CD8-positive, alpha-beta memory T cell (primary cell): ENCODE measurements around the gene CYGB. TPM values are rescaled to one million over a fixed set of nuclear protein-coding genes. Genes with fewer than 3 reads are reported as not detected.

Experiments used
- CTCF ChIA-PET: fragments of 350-600 bp; sonication (Branson Sonifier 250); formaldehyde crosslinking; loops from one replicate; lab custom pipeline; 2021; ENCODE audit warnings: antibody characterized with exemption; lab: Charles Lee
- POLR2A ChIA-PET: fragments of 350-600 bp; sonication (Branson Sonifier 250); formaldehyde crosslinking; loops from one replicate; lab custom pipeline; 2021; ENCODE audit warnings: antibody characterized with exemption; lab: Charles Lee
- DNase-seq, 5 donors: peaks; one replicate each; pipeline versions ENCODE4 v3.0.0 to v3.0.0-alpha.2; 2020 to 2022; ENCODE audit warnings: mixed read lengths in 1 of 5
- H3K27ac ChIP-seq: one replicate; pipeline ENCODE4 v1.7.0; 2013; ENCODE audit warnings: low read depth, mild to moderate bottlenecking, low read length, moderate library complexity
- H3K27me3 ChIP-seq: 2 replicates; pipeline ENCODE4 v1.7.0; 2013; ENCODE audit warnings: low read length, mild to moderate bottlenecking; ENCODE audit not compliant: insufficient read depth, poor library complexity, severe bottlenecking
- H3K36me3 ChIP-seq: 2 replicates; pipeline ENCODE4 v1.7.0; 2013; ENCODE audit warnings: mild to moderate bottlenecking, low read length, moderate library complexity; ENCODE audit not compliant: insufficient read depth
- H3K4me1 ChIP-seq: 2 replicates; pipeline ENCODE4 v1.7.0; 2013; ENCODE audit warnings: mild to moderate bottlenecking, low read length, moderate library complexity; ENCODE audit not compliant: insufficient read depth
- H3K4me3 ChIP-seq: 2 replicates; pipeline ENCODE4 v1.7.0; 2013; ENCODE audit warnings: mild to moderate bottlenecking, low read length
- H3K9me3 ChIP-seq: 2 replicates; pipeline ENCODE4 v1.7.0; 2013; ENCODE audit warnings: mild to moderate bottlenecking, low read length
- H3K27ac Mint-ChIP-seq, 8 donors: one replicate each; pipeline ENCODE4 v1.8.0; 2020 to 2021; ENCODE audit warnings: mixed read lengths in 8 of 8, mild to moderate bottlenecking in 6 of 8, inconsistent platforms in 3 of 8, moderate library complexity in 3 of 8
- H3K27me3 Mint-ChIP-seq, 2 donors: one replicate each; pipeline ENCODE4 v1.8.0; 2020 to 2021; ENCODE audit warnings: mixed read lengths in 2 of 2, mild to moderate bottlenecking in 1 of 2, moderate library complexity in 1 of 2
- H3K36me3 Mint-ChIP-seq, 3 donors: one replicate each; pipeline ENCODE4 v1.8.0; 2020 to 2021; ENCODE audit warnings: mixed read lengths in 3 of 3, inconsistent platforms in 1 of 3, mild to moderate bottlenecking in 1 of 3
- H3K4me1 Mint-ChIP-seq, 3 donors: one replicate each; pipeline ENCODE4 v1.8.0; 2020 to 2021; ENCODE audit warnings: mixed read lengths in 3 of 3, inconsistent platforms in 1 of 3, mild to moderate bottlenecking in 1 of 3
- H3K4me3 Mint-ChIP-seq, 7 donors: one replicate each; pipeline ENCODE4 v1.8.0; 2020 to 2021; ENCODE audit warnings: mixed read lengths in 7 of 7, mild to moderate bottlenecking in 6 of 7, moderate library complexity in 4 of 7, inconsistent platforms in 2 of 7
- H3K9me3 Mint-ChIP-seq, 5 donors: one replicate each; pipeline ENCODE4 v1.8.0; 2020 to 2022; ENCODE audit warnings: mixed read lengths in 5 of 5, mild to moderate bottlenecking in 3 of 5, moderate library complexity in 2 of 5, inconsistent platforms in 1 of 5
- polyA plus RNA-seq: library from polyadenylated mRNA; unstranded; fragments of 300-500 nt; fragmentation: Illumina TruSeq; gene quantifications from one replicate; pipeline ENCODE4 v1.2.3, GENCODE V29; 2021
- total RNA-seq, 2 experiments: library from RNA; stranded (reverse); gene quantifications; one replicate each; pipeline ENCODE4 v1.2.3, GENCODE V29; 2021

Gene CYGB
- total and polyA plus RNA-seq, 3 experiments from 2014 or later: 0.23 TPM; not detected in 2

- peaks cover 0 to 3% (median 0%) of the 10 kb centered on the region in 3 donors for H3K36me3 Mint-ChIP-seq
- CTCF ChIA-PET: interaction anchor here (1.7 to 7.3 kb wide), 2 partner anchors 15 to 109 kb away, joined by 3 to 37 read pairs; no protein-coding TSS in a partner anchor
Observed at GRCh38 chr17:76572201-76572910, 34.8 kb upstream of the CYGB start.

GRCh38 chr17:76570877-76571471, 33.5 kb upstream of the CYGB start:
- peaks cover 22 to 26% (median 24%) of the 10 kb centered on the region in 3 donors for H3K4me1 Mint-ChIP-seq
- H3K4me3 Mint-ChIP-seq: peak overlapping the region in 1 of 7 donors; percentile 73
- Histone ChIP-seq H3K36me3 (peaks cover under 1% of the 10 kb centered on the region), H3K4me1 (peaks cover 10% of the 10 kb centered on the region), H3K4me3 (no peak overlapping the region), H3K27ac (no peak overlapping the region), H3K27me3 (no peaks in the 10 kb centered on the region), H3K9me3 (no peaks in the 10 kb centered on the region)
- DNase-seq: no peak
- no peaks in the 10 kb centered on the region for H3K27me3 Mint-ChIP-seq
- ChIA-PET POLR2A (interaction anchor here (0.6 kb wide), 1 partner anchor 10 kb away, joined by 3 read pairs; no protein-coding TSS in a partner anchor), CTCF (interaction anchor here (1.3 to 7.3 kb wide), 3 partner anchors 13 to 111 kb away, joined by 3 to 37 read pairs (median 5); no protein-coding TSS in a partner anchor)
- no peaks in the 10 kb centered on the region for H3K9me3 Mint-ChIP-seq
- H3K36me3 Mint-ChIP-seq: peaks cover 0 to 14% (median 6%) of the 10 kb centered on the region in 3 donors
- H3K27ac Mint-ChIP-seq: no peak overlapping the region

More at GRCh38 chr17:76572201-76572910, 34.8 kb upstream of the CYGB start:
- H3K9me3 Mint-ChIP-seq: no peaks in the 10 kb centered on the region
- no peaks in the 10 kb centered on the region for H3K27me3 Mint-ChIP-seq
- DNase-seq: no peak
- peaks cover 13 to 14% (median 13%) of the 10 kb centered on the region in 3 donors for H3K4me1 Mint-ChIP-seq
- H3K27ac ChIP-seq: no peak overlapping the region
- H3K4me3 Mint-ChIP-seq: no peak overlapping the region
- no peaks in the 10 kb centered on the region for H3K27me3 ChIP-seq
- H3K4me1 ChIP-seq: peaks cover 10% of the 10 kb centered on the region
- H3K36me3 ChIP-seq: no peaks in the 10 kb centered on the region
- peak overlapping the region in 1 of 8 donors; percentile 75 for H3K27ac Mint-ChIP-seq
- H3K4me3 ChIP-seq: no peak overlapping the region
- POLR2A ChIA-PET: interaction anchor here (1.0 kb wide), 1 partner anchor 12 kb away, joined by 4 read pairs; no protein-coding TSS in a partner anchor
- H3K9me3 ChIP-seq: no peaks in the 10 kb centered on the region

- POLR2A ChIA-PET: no interaction called here
- no peaks in the 10 kb centered on the region for H3K27me3 Mint-ChIP-seq
- H3K27ac ChIP-seq: no peak overlapping the region
- no peaks in the 10 kb centered on the region for H3K9me3 ChIP-seq
- H3K4me3 Mint-ChIP-seq: no peak overlapping the region
- no peak overlapping the region for H3K4me3 ChIP-seq
- H3K27ac Mint-ChIP-seq: no peak overlapping the region
- no peak for DNase-seq
- peaks cover 5 to 19% (median 11%) of the 10 kb centered on the region in 3 donors for H3K36me3 Mint-ChIP-seq
- H3K36me3 ChIP-seq: peaks cover 6% of the 10 kb centered on the region
- H3K9me3 Mint-ChIP-seq: no peaks in the 10 kb centered on the region
- peaks cover 26 to 31% (median 29%) of the 10 kb centered on the region in 3 donors for H3K4me1 Mint-ChIP-seq
- CTCF ChIA-PET: interaction anchor here (1.3 to 7.3 kb wide), 2 partner anchors 13 to 47 kb away, joined by 5 to 37 read pairs; no protein-coding TSS in a partner anchor
- peaks cover 10% of the 10 kb centered on the region for H3K4me1 ChIP-seq
- no peaks in the 10 kb centered on the region for H3K27me3 ChIP-seq
Observed at GRCh38 chr17:76570457-76570856, 32.9 kb upstream of the CYGB start.

- no peaks in the 10 kb centered on the region for H3K27me3 ChIP-seq
- Mint-ChIP-seq H3K27ac (no peak overlapping the region), H3K4me1 (peaks cover 28 to 39% (median 34%) of the 10 kb centered on the region in 3 donors), H3K4me3 (no peak overlapping the region), H3K27me3 (no peaks in the 10 kb centered on the region), H3K36me3 (peaks cover 10 to 26% (median 14%) of the 10 kb centered on the region in 3 donors), H3K9me3 (no peaks in the 10 kb centered on the region)
- H3K4me1 ChIP-seq: peaks cover 10% of the 10 kb centered on the region
- no peak overlapping the region for H3K27ac ChIP-seq
- no peaks in the 10 kb centered on the region for H3K9me3 ChIP-seq
- H3K4me3 ChIP-seq: no peak overlapping the region
- H3K36me3 ChIP-seq: peaks cover 13% of the 10 kb centered on the region
- ChIA-PET POLR2A (interaction anchor here (0.5 to 0.7 kb wide), 2 partner anchors 9 to 952 kb away, joined by 4 to 7 read pairs; no protein-coding TSS in a partner anchor), CTCF (interaction anchor here (7.3 kb wide), 1 partner anchor 12 kb away, joined by 37 read pairs; no protein-coding TSS in a partner anchor)
- no peak for DNase-seq
Observed at GRCh38 chr17:76569607-76570279, 32.2 kb upstream of the CYGB start.

DNA sequence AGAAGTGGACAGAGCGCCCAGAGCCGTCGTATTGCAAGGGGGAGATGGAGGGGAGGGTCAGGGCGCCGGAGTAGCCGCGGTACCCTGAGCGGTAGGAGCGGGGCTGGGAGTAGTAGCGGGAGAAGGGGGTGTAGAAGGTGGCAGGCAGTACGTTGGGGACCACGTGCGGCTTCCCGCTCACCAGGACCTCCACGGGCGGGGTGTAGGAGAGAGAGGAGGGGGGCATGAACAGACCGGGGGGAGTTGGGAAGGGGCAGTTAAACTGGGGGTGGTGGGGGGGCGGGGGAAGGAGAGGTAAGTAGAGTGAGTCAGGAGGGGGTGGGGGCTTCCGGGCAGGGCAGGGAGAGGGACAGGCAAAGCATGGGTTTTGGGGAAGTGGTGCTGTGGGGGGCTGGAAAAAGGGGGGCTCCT, 31.3 kb upstream of the CYGB start:
- H3K36me3 ChIP-seq: peaks cover 16% of the 10 kb centered on the region
- no peaks in the 10 kb centered on the region for H3K27me3 ChIP-seq
- no peak overlapping the region for H3K4me3 ChIP-seq
- no peak overlapping the region for H3K27ac ChIP-seq
- Mint-ChIP-seq H3K36me3 (peaks cover 10 to 31% (median 14%) of the 10 kb centered on the region in 3 donors), H3K27me3 (no peaks in the 10 kb centered on the region), H3K4me1 (peaks cover 30 to 40% (median 34%) of the 10 kb centered on the region in 3 donors), H3K9me3 (no peaks in the 10 kb centered on the region), H3K4me3 (peak overlapping the region in 1 of 7 donors; percentile 56), H3K27ac (peak overlapping the region in 3 of 8 donors; percentile 68 to 88 (median 87))
- H3K9me3 ChIP-seq: no peaks in the 10 kb centered on the region
- H3K4me1 ChIP-seq: peaks cover 10% of the 10 kb centered on the region
- POLR2A ChIA-PET: no interaction called here
- no peak for DNase-seq
- CTCF ChIA-PET: interaction anchor here (1.0 to 7.3 kb wide), 4 partner anchors 11 to 46 kb away, joined by 3 to 37 read pairs (median 12); partner anchors contain the start of gene ST6GALNAC2

DNA sequence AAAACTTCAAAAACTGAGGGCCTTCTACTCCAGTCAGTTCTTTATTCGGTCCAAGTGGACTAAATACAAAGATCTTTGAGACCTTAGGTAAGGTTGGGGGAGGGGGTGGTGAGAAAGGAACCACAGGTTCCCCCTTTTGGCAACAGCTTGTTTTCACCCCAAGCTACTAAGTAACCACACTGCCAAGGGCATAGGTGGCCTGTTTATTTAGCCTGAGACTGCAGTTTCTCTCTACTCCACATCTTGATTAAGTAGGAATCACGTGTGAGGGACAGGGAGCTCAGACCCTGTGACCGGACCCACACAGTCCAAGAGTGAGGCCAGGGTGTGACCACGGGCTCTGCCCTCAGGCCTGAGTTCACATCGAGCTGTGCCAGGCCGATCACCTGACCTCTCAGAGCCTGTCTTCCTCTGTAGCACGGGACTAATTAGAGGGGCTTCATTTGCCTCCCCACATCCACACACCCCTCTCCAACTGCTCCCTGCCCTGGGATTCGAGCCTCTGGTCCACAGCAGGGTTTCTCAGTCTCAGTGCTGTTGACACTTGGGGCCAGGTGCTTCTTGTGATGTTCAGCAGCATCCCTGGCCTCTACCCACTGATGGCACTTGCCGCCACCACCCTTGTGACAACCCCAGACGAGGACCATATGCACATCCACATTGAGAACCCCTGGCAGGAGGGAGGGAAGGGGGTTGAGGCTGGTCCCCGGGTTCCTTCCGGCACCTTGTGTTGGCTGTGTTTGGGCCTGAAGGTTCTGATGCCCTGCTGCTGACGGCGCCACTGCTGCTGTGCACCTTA, 30.3 kb upstream of the CYGB start:
- Histone ChIP-seq H3K4me3 (no peak overlapping the region), H3K27ac (no peak overlapping the region), H3K27me3 (no peaks in the 10 kb centered on the region), H3K9me3 (no peaks in the 10 kb centered on the region), H3K4me1 (peaks cover 12% of the 10 kb centered on the region), H3K36me3 (peaks cover 18% of the 10 kb centered on the region)
- Mint-ChIP-seq H3K9me3 (no peaks in the 10 kb centered on the region), H3K27ac (peak overlapping the region; percentile 63 to 93 (median 84)), H3K4me3 (peak overlapping the region in 5 of 7 donors; percentile 32 to 58 (median 52)), H3K36me3 (peaks cover 13 to 37% (median 16%) of the 10 kb centered on the region in 3 donors), H3K4me1 (peaks cover 35 to 47% (median 41%) of the 10 kb centered on the region in 3 donors), H3K27me3 (no peaks in the 10 kb centered on the region)
- peak in 1 of 5 donors; percentile 21 for DNase-seq
- ChIA-PET POLR2A (no interaction called here), CTCF (interaction anchor here (1.0 to 7.3 kb wide), 6 partner anchors 10 to 61 kb away, joined by 3 to 37 read pairs (median 8); partner anchors contain the start of gene ST6GALNAC2)

GRCh38 chr17:76566988-76567431, 29.5 kb upstream of the CYGB start:
- Histone ChIP-seq H3K9me3 (no peaks in the 10 kb centered on the region), H3K4me3 (no peak overlapping the region), H3K27me3 (no peaks in the 10 kb centered on the region), H3K36me3 (peaks cover 23% of the 10 kb centered on the region), H3K4me1 (peaks cover 18% of the 10 kb centered on the region), H3K27ac (no peak overlapping the region)
- no peaks in the 10 kb centered on the region for H3K9me3 Mint-ChIP-seq
- peak overlapping the region; percentile 50 to 93 (median 88) for H3K27ac Mint-ChIP-seq
- peaks cover 39 to 53% (median 47%) of the 10 kb centered on the region in 3 donors for H3K4me1 Mint-ChIP-seq
- DNase-seq: no peak
- H3K27me3 Mint-ChIP-seq: no peaks in the 10 kb centered on the region
- H3K4me3 Mint-ChIP-seq: peak overlapping the region in 3 of 7 donors; percentile 46 to 53 (median 52)
- CTCF ChIA-PET: interaction anchor here (1.3 to 7.3 kb wide), 5 partner anchors 9 to 60 kb away, joined by 4 to 37 read pairs (median 10); no protein-coding TSS in a partner anchor
- POLR2A ChIA-PET: no interaction called here
- peaks cover 13 to 43% (median 17%) of the 10 kb centered on the region in 3 donors for H3K36me3 Mint-ChIP-seq
